ENCODE results near the gene PTPRJ.

Gene PTPRJ

DNA sequence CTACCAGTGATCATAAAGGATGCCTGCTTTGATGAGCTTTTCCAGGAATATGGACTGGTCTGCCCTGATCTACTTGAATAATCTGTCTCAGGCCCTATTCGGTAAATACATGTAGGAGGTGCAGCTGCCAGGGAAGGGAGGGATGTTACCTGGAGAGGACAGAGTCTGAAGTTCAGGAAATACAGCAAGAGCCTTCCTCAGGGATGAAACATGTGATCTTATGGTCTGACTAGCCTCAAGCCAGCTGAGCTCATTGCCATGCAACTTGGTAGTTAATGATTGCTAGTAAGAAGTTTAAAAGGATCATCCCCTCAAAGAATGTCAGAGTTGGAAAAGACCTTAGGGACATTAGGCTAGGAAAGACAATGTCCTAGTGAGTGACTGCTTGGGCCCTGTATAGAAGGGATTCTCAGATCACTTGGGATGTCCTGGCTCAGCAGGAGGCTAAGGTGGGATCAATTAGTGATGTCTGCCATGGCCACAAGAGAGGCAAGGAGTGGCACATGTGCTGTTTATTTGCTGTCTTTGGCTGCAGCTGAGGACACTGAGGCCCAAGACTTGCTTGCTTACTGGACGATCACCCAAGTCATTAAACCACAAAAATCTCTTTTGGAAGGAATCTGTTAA, 18.5 kb downstream of the PTPRJ start:
- no peak for DNase-seq (ENCODE audit: low spot score)
- TF ChIP-seq, protein P1, sequence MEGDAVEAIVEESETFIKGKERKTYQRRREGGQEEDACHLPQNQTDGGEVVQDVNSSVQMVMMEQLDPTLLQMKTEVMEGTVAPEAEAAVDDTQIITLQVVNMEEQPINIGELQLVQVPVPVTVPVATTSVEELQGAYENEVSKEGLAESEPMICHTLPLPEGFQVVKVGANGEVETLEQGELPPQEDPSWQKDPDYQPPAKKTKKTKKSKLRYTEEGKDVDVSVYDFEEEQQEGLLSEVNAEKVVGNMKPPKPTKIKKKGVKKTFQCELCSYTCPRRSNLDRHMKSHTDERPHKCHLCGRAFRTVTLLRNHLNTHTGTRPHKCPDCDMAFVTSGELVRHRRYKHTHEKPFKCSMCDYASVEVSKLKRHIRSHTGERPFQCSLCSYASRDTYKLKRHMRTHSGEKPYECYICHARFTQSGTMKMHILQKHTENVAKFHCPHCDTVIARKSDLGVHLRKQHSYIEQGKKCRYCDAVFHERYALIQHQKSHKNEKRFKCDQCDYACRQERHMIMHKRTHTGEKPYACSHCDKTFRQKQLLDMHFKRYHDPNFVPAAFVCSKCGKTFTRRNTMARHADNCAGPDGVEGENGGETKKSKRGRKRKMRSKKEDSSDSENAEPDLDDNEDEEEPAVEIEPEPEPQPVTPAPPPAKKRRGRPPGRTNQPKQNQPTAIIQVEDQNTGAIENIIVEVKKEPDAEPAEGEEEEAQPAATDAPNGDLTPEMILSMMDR (IDR thresholded peaks at IDR 0.05; ENCODE audit: extremely low read depth, missing control alignments) = no peak

DNA sequence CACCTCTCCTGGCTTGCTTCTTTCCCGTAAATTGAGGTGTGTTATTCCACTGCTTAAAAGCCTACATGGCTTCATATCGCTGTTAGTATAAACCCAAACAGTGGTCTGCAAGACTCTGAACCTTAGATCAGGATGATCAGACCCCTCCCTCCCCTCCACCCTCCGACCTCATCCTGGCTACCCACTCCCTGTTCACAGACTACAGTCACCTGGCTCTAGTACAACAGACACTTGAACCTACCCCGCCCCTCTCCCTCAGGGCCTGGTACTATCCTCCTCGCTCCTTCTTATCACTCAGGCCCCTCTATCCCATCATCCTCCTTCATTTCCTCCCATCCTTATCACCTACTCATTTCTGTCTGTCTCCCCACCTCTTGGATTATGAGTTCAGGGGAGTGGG, 20.1 kb downstream of the PTPRJ start:
- TF ChIP-seq, protein P1 (IDR thresholded peaks at IDR 0.05; ENCODE audit: extremely low read depth, missing control alignments) = no peak
- no peak for DNase-seq (ENCODE audit: low spot score)

DNA sequence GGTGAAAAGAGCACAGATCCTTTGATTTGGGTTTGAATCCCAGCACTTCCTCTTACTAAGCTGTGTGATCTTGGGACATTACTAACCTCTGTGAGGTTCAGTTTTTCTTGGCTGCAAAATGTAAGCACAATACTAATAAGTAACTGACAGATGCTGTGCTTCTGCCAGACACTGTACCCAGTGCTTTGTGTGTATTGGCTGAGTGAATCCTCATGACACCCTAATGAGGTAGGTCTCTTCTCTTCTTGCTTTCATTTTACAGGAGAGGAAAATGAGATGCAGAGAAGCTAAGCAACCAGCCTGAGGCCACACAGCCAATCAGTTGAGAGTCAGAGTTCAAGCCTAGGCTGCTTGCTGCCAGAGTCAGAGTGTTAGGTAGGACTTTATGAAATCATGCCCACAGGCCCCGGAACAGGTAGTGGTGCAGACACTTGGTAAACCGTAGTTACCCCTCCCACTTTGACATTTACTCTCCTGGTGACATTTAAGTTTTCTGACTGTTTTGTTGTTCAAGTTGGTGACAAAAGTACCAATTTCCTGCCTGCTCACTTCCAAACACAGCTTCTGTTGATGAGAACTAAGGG, 21.2 kb downstream of the PTPRJ start:
- DNase-seq (ENCODE audit: low spot score) = no peak
- TF ChIP-seq, protein P1 (IDR thresholded peaks at IDR 0.05; ENCODE audit: extremely low read depth, missing control alignments) = no peak

DNA sequence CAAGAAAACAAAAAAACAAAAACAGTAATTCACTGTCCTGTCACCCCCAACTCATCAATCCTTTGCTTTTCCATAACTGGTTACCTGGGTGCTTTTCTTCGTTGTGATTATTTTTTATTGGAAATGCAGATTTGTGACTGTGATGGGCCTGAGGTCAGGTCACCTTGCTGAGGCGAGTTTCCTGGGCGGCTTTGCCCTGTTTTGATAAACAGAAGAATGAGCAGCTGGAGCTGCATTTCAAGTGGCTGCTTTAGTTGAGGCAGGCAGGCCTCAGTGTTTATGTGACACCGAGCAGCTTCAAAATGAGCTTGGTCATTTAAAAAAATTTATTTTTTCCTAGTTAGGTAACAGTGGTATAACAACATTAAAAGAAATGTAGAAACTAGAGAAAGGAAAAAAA, 22.2 kb downstream of the PTPRJ start:
- DNase-seq (ENCODE audit: low spot score) = no peak
- TF ChIP-seq, protein P1 (IDR thresholded peaks at IDR 0.05; ENCODE audit: extremely low read depth, missing control alignments) = no peak

DNA sequence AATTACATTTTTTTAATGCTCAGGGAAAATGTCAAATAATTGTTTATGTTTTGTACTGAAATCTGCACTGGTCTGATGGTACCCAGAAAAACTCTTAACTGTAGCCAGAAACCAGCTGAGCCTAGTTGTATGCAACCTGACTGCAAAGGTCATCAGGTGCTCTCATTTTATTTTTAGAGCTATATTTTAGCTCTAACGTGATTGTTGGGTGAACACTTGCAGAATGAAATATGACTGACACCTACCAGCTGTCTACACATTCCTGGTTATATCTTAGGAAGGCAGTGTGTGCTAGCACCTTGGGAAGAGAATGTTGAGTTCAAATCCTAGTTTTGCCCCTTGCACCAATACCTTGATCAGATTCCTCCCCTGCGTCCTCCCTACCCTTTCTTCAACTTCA, 23.6 kb downstream of the PTPRJ start:
- no peak for DNase-seq (ENCODE audit: low spot score)
- TF ChIP-seq, protein P1 (IDR thresholded peaks at IDR 0.05; ENCODE audit: extremely low read depth, missing control alignments) = no peak

DNA sequence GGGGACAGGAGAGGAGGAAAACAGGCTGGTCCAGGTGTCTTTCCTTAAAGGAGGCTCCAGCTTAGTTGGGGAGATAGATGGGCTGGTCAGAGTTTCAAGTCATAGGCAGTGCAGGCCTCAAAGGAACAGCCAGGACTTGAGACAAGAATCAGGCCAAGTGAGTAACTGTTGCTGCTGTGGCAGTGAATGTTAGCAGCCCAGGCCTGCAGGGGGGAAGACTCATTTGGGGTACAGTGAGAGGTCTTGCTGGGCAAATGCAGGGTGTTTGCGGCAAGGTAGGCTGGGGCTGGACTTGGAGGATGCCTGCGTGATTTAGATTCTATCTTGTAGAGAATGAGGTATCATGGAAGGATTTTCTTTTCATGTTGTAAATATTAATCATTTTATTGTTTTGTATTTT, 24.1 kb downstream of the PTPRJ start:
- no peak for DNase-seq (ENCODE audit: low spot score)
- TF ChIP-seq, protein P1 (IDR thresholded peaks at IDR 0.05; ENCODE audit: extremely low read depth, missing control alignments) = no peak

DNA sequence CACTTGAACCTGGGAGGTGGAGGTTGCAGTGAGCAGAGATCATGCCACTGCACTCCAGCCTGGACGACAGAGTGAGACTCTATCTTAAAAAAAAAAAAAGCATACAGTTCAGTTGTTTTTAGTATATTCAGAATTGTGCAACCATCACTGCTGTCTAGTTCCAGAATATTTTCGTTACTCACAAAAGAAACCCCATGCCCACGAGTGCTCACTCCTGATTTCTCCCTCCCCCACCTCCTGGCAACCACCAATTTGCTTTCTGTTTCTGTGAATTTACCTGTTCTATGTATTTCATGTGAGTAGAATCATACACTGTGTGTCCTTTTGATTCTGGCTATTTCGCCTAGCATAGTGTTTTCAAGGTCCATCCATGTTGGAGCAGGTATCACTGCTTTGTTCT, 24.8 kb downstream of the PTPRJ start:
- TF ChIP-seq, protein P1 (IDR thresholded peaks at IDR 0.05; ENCODE audit: extremely low read depth, missing control alignments) = no peak

More for the DNA sequence above, 24.8 kb downstream of the PTPRJ start:
- no peak for DNase-seq (ENCODE audit: low spot score)
